Lung (tissue), 12 donors: ENCODE data around the gene TUB. TPM values are rescaled to one million over a fixed set of nuclear protein-coding genes. Genes with fewer than 3 reads are reported as not detected.

Source experiments
- ATAC-seq: fragments of 200-7000 bp; cut with Tn5 transposase; one replicate; pipeline ENCODE4 v1.9.1; 2020; ENCODE audit warnings: moderate number of reproducible peaks; ENCODE audit not compliant: insufficient read depth, low FRiP score
- DNase-seq, 3 donors: peaks; one replicate each; pipeline ENCODE4 v3.0.0-alpha.2; 2013 to 2017
- H3K27ac ChIP-seq, 2 donors: one replicate each; pipeline ENCODE4 v1.5.1; 2013; ENCODE audit warnings: mild to moderate bottlenecking in 2 of 2, moderate library complexity in 2 of 2, control low read depth in 1 of 2, inconsistent platforms in 1 of 2, low read depth in 1 of 2, low read length in 1 of 2
- H3K27me3 ChIP-seq, 3 donors: one replicate each; pipeline ENCODE4 v1.5.1; 2013; ENCODE audit warnings: low read length in 2 of 3; ENCODE audit not compliant: control insufficient read depth in 3 of 3, insufficient read depth in 3 of 3
- H3K36me3 ChIP-seq, 4 donors: one replicate each; pipeline ENCODE4 v1.5.1; 2013; ENCODE audit warnings: low read length in 4 of 4, mild to moderate bottlenecking in 1 of 4, moderate library complexity in 1 of 4; ENCODE audit not compliant: control insufficient read depth in 4 of 4, insufficient read depth in 4 of 4
- H3K4me1 ChIP-seq, 5 donors: one replicate each; pipeline ENCODE4 v1.5.1; 2013; ENCODE audit warnings: low read length in 5 of 5, mild to moderate bottlenecking in 2 of 5, moderate library complexity in 1 of 5; ENCODE audit not compliant: control insufficient read depth in 5 of 5, insufficient read depth in 5 of 5
- H3K4me3 ChIP-seq: one replicate; pipeline ENCODE4 v1.5.1; 2013; ENCODE audit warnings: mild to moderate bottlenecking, control low read depth, moderate library complexity
- H3K9ac ChIP-seq, 2 donors: one replicate each; pipeline ENCODE4 v1.5.1; 2013; ENCODE audit warnings: low read length in 2 of 2, control low read depth in 1 of 2; ENCODE audit not compliant: insufficient read depth in 1 of 2
- H3K9me3 ChIP-seq, 4 donors: one replicate each; pipeline ENCODE4 v1.5.1; 2013; ENCODE audit warnings: low read length in 3 of 4, mild to moderate bottlenecking in 1 of 4, moderate library complexity in 1 of 4; ENCODE audit not compliant: control insufficient read depth in 4 of 4, insufficient read depth in 3 of 4
- CTCF ChIP-seq: IDR thresholded peaks from 2 replicates; pipeline ENCODE4 v1.5.1; 2012; ENCODE audit warnings: mild to moderate bottlenecking; ENCODE audit errors: control extremely low read depth, extremely low read depth
- WGBS, 2 donors: extraction: QIAGEN DNeasy Blood & Tissue Kit; methylation state at CpG; one replicate each; pipeline ENCODE4 v1.1.7; 2013; 5-methylcytosine and 5-hydroxymethylcytosine counted together
- polyA plus RNA-seq, 2 donors: library from polyadenylated mRNA; stranded (reverse); fragments of 200-250 nt; gene quantifications; one replicate each; pipeline ENCODE4 v1.2.1, GENCODE V29; 2013
- total RNA-seq, 2 donors: library from RNA; depleted of rRNA in 1 of 2; stranded (reverse); fragments of >200 nt in 1 of 2; gene quantifications; one replicate each; pipeline ENCODE4 v1.2.1, GENCODE V29; 2014 to 2021
- donor health status: control.
- donor health status: control.
- donor health status: Bipolar disorder and iron deficiency.
- donor health status: healthy.
- donor health status: DM: yes; HTN: yes; CAD: no.

The TUB gene
- total and polyA plus RNA-seq, 4 donors = 0.96 to 23.5 (median 5.1) TPM

- H3K27ac ChIP-seq = no peak overlapping the region
- no peaks in the 10 kb centered on the region for H3K27me3 ChIP-seq
- no peak for TF ChIP-seq CTCF
- peaks cover 4 to 27% (median 12%) of the 10 kb centered on the region in 5 donors for H3K4me1 ChIP-seq
- no peak for ATAC-seq
- no peak overlapping the region for H3K9ac ChIP-seq
- no peak overlapping the region for H3K4me3 ChIP-seq
- no peak for DNase-seq
- peaks cover 0 to under 1% (median 0%) of the 10 kb centered on the region in 4 donors for H3K9me3 ChIP-seq
- WGBS, 2 donors = 88 to 91% methylated on average over 17 of the region's 17 CpGs
- peaks cover 0 to 15% (median 4%) of the 10 kb centered on the region in 4 donors for H3K36me3 ChIP-seq
Observed at GRCh38 chr11:8089791-8090510, 8.9 kb downstream of the TUB start.

GRCh38 chr11:8090756-8091155, 9.7 kb downstream of the TUB start:
- peaks cover 4 to 27% (median 14%) of the 10 kb centered on the region in 5 donors for H3K4me1 ChIP-seq
- WGBS, 2 donors = 53 to 57% methylated on average over 5 of the region's 5 CpGs
- ATAC-seq (no peak), DNase-seq (peak; percentile 54 to 60 (median 57))
- peaks cover 0 to 16% (median 4%) of the 10 kb centered on the region in 4 donors for H3K36me3 ChIP-seq
- peaks cover 0 to 2% (median 0%) of the 10 kb centered on the region in 4 donors for H3K9me3 ChIP-seq
- no peaks in the 10 kb centered on the region for H3K27me3 ChIP-seq
- no peak overlapping the region for H3K9ac ChIP-seq
- no peak overlapping the region for H3K4me3 ChIP-seq
- TF ChIP-seq CTCF = no peak
- H3K27ac ChIP-seq = no peak overlapping the region

GRCh38 chr11:8091721-8092120, 10.7 kb downstream of the TUB start:
- no peak for ATAC-seq
- TF ChIP-seq CTCF = no peak
- WGBS, 2 donors = 83 to 86% methylated on average over 5 of the region's 5 CpGs

More at GRCh38 chr11:8091721-8092120, 10.7 kb downstream of the TUB start:
- Histone ChIP-seq H3K27ac (no peak overlapping the region), H3K27me3 (no peaks in the 10 kb centered on the region), H3K36me3 (peaks cover 0 to 18% (median 6%) of the 10 kb centered on the region in 4 donors), H3K9me3 (peaks cover 0 to 2% (median 0%) of the 10 kb centered on the region in 4 donors), H3K4me1 (peaks cover 0 to 18% (median 8%) of the 10 kb centered on the region in 5 donors), H3K9ac (no peak overlapping the region), H3K4me3 (no peak overlapping the region)
- DNase-seq = peak in 1 of 3 donors; percentile 5
